HepG2 (cell line): ENCODE data around the gene HDAC4. TPM values are rescaled to one million over a fixed set of nuclear protein-coding genes. Genes with fewer than 3 reads are reported as not detected.
A peak's percentile ranks its signal among the peaks of the same experiment; 100 is the strongest.

Experiments used
- DMAP1 ChIP-seq: IDR thresholded peaks from 2 replicates; pipeline ENCODE4 v1.6.1; 2016
- GATAD2A ChIP-seq: IDR thresholded peaks from 2 replicates; pipeline ENCODE4 v1.6.1; 2016
- HDAC1 ChIP-seq: sonication (generic); formaldehyde crosslinking; IDR thresholded peaks from 2 replicates; pipeline ENCODE4 v1.5.1; 2020; ENCODE audit warnings: mild to moderate bottlenecking, missing genetic modification reagents
- KDM2A ChIP-seq: sonication (generic); formaldehyde crosslinking; IDR thresholded peaks from 2 replicates; pipeline ENCODE4 v1.4.0; 2020; ENCODE audit warnings: low read depth, missing genetic modification reagents, borderline replicate concordance
- MED1 ChIP-seq: sonication (generic); formaldehyde crosslinking; IDR thresholded peaks from 2 replicates; pipeline ENCODE4 v1.4.0; 2020; ENCODE audit warnings: missing genetic modification reagents
- NR2F1 ChIP-seq, 2 experiments: fragments of 450-650 bp in 1 of 2; formaldehyde crosslinking in 1 of 2; IDR thresholded peaks; 2 replicates each; pipeline versions ENCODE4 v1.5.0 to v1.6.1; 2016 to 2020; ENCODE audit warnings: mild to moderate bottlenecking in 1 of 2, missing compliant biosample characterization in 1 of 2, missing genetic modification reagents in 1 of 2, moderate library complexity in 1 of 2
- RFXAP ChIP-seq: sonication (generic); formaldehyde crosslinking; IDR thresholded peaks from 2 replicates; pipeline ENCODE4 v1.4.0; 2020; ENCODE audit warnings: missing genetic modification reagents, borderline replicate concordance
- SKI ChIP-seq: fragments of 450-650 bp; IDR thresholded peaks from one replicate; pipeline ENCODE4 v1.6.1; 2018; ENCODE audit warnings: mild to moderate bottlenecking; ENCODE audit not compliant: partially characterized antibody
- ZFX ChIP-seq: sonication (generic); formaldehyde crosslinking; IDR thresholded peaks from 2 replicates; pipeline ENCODE4 v1.4.0; 2020; ENCODE audit warnings: mild to moderate bottlenecking, low read depth, missing genetic modification reagents, moderate library complexity
- ZNF567 ChIP-seq: sonication (generic); formaldehyde crosslinking; IDR thresholded peaks from 2 replicates; pipeline ENCODE4 v1.8.1; 2023; ENCODE audit warnings: mild to moderate bottlenecking, missing genetic modification reagents, borderline replicate concordance
- polyA plus RNA-seq, 8 experiments: library from polyadenylated mRNA; depleted of rRNA in 3 of 8; stranded (reverse) in 7 of 8; unstranded in 1 of 8; fragments of >200 nt; fragmentation: Illumina TruSeq in 4 of 8; extraction: Trizol in 4 of 8; gene quantifications; 2 replicates each; pipeline versions ENCODE4 v1.2.1 to v1.2.3, GENCODE V29; 2011 to 2016; ENCODE audit warnings: low read depth in 4 of 8, missing spikeins in 1 of 8, mixed read lengths in 1 of 8; ENCODE audit not compliant: insufficient read depth in 1 of 8
- total RNA-seq, 5 experiments: library from RNA; depleted of rRNA; stranded (reverse); fragments of >200 nt; fragmentation: Illumina TruSeq; extraction: Trizol; gene quantifications; 2 replicates each; pipeline ENCODE4 v1.2.3, GENCODE V29; 2016; ENCODE audit warnings: low read depth in 1 of 5
- TF ChIP-seq, protein P1 (sequence below): sonication (generic); formaldehyde crosslinking; IDR thresholded peaks from 2 replicates; pipeline ENCODE4 v1.5.1; 2020; ENCODE audit warnings: mild to moderate bottlenecking, missing genetic modification reagents, borderline replicate concordance
- TF ChIP-seq, protein P2 (sequence below): sonication (generic); formaldehyde crosslinking; conservative IDR thresholded peaks from 2 replicates; pipeline ENCODE4 v1.4.0; 2020; ENCODE audit warnings: mild to moderate bottlenecking, missing genetic modification reagents, moderate library complexity
- TF ChIP-seq, protein P3 (sequence below): IDR thresholded peaks from 2 replicates; pipeline ENCODE4 v1.6.1; 2012; ENCODE audit warnings: inconsistent platforms

Gene HDAC4
- total and polyA plus RNA-seq, 2 of the 13 experiments (the other 11 are each of a cell fraction or from before 2014, with no cell fraction given): 10.1 to 11.5 TPM

DNA sequence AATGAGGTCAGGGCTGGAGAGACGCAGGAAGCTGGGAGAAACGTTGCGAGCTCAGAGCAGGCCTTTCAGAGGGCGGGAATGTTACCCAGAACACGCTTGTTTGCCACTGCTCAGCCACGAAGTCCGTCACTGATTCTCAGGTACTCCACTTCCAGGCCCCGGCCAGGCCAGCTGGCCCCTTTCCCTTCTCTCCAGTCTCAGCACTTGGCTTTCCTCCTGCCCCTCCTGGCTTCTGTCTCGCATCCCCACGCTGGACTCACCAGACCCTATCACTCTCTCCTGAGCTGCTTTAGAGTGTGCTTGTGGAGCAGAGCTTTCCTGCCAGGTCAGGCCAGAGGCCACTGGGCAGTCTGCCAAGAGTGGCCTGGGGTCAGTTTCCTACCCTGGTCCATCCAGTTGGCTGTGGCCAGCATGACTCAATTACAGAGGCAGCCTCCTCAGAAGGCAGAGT lies 401.5 kb downstream of the HDAC4 start (continued):
- TF ChIP-seq, protein P1, sequence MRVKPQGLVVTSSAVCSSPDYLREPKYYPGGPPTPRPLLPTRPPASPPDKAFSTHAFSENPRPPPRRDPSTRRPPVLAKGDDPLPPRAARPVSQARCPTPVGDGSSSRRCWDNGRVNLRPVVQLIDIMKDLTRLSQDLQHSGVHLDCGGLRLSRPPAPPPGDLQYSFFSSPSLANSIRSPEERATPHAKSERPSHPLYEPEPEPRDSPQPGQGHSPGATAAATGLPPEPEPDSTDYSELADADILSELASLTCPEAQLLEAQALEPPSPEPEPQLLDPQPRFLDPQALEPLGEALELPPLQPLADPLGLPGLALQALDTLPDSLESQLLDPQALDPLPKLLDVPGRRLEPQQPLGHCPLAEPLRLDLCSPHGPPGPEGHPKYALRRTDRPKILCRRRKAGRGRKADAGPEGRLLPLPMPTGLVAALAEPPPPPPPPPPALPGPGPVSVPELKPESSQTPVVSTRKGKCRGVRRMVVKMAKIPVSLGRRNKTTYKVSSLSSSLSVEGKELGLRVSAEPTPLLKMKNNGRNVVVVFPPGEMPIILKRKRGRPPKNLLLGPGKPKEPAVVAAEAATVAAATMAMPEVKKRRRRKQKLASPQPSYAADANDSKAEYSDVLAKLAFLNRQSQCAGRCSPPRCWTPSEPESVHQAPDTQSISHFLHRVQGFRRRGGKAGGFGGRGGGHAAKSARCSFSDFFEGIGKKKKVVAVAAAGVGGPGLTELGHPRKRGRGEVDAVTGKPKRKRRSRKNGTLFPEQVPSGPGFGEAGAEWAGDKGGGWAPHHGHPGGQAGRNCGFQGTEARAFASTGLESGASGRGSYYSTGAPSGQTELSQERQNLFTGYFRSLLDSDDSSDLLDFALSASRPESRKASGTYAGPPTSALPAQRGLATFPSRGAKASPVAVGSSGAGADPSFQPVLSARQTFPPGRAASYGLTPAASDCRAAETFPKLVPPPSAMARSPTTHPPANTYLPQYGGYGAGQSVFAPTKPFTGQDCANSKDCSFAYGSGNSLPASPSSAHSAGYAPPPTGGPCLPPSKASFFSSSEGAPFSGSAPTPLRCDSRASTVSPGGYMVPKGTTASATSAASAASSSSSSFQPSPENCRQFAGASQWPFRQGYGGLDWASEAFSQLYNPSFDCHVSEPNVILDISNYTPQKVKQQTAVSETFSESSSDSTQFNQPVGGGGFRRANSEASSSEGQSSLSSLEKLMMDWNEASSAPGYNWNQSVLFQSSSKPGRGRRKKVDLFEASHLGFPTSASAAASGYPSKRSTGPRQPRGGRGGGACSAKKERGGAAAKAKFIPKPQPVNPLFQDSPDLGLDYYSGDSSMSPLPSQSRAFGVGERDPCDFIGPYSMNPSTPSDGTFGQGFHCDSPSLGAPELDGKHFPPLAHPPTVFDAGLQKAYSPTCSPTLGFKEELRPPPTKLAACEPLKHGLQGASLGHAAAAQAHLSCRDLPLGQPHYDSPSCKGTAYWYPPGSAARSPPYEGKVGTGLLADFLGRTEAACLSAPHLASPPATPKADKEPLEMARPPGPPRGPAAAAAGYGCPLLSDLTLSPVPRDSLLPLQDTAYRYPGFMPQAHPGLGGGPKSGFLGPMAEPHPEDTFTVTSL (CRISPR knock-in tag): peak; percentile 43; the same call in 1 of the 2 replicates
- TF ChIP-seq GATAD2A (CRISPR knock-in tag) (peak; percentile 48; the same call in 1 of the 2 replicates), ZNF567 (CRISPR knock-in tag) (no peak), KDM2A (CRISPR knock-in tag) (no peak), MED1 (CRISPR knock-in tag) (0 out of 2 replicates have a peak, but pooled peaks have one; percentile 24), DMAP1 (CRISPR knock-in tag) (no peak), HDAC1 (CRISPR knock-in tag) (peak; percentile 17; the same call in 1 of the 2 replicates), NR2F1 (CRISPR knock-in tag; IDR thresholded peaks at IDR 0.05) (peak; percentile 61 to 79; a peak in 2 of 4 replicates), SKI (no peak), RFXAP (CRISPR knock-in tag) (no peak), ZFX (CRISPR knock-in tag) (peak; percentile 12; the same call in 1 of the 2 replicates)
- TF ChIP-seq, protein P2, sequence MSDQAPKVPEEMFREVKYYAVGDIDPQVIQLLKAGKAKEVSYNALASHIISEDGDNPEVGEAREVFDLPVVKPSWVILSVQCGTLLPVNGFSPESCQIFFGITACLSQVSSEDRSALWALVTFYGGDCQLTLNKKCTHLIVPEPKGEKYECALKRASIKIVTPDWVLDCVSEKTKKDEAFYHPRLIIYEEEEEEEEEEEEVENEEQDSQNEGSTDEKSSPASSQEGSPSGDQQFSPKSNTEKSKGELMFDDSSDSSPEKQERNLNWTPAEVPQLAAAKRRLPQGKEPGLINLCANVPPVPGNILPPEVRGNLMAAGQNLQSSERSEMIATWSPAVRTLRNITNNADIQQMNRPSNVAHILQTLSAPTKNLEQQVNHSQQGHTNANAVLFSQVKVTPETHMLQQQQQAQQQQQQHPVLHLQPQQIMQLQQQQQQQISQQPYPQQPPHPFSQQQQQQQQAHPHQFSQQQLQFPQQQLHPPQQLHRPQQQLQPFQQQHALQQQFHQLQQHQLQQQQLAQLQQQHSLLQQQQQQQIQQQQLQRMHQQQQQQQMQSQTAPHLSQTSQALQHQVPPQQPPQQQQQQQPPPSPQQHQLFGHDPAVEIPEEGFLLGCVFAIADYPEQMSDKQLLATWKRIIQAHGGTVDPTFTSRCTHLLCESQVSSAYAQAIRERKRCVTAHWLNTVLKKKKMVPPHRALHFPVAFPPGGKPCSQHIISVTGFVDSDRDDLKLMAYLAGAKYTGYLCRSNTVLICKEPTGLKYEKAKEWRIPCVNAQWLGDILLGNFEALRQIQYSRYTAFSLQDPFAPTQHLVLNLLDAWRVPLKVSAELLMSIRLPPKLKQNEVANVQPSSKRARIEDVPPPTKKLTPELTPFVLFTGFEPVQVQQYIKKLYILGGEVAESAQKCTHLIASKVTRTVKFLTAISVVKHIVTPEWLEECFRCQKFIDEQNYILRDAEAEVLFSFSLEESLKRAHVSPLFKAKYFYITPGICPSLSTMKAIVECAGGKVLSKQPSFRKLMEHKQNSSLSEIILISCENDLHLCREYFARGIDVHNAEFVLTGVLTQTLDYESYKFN (CRISPR knock-in tag): peak; percentile 34; the same call in 1 of the 2 replicates
- TF ChIP-seq, protein P3, sequence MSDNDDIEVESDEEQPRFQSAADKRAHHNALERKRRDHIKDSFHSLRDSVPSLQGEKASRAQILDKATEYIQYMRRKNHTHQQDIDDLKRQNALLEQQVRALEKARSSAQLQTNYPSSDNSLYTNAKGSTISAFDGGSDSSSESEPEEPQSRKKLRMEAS: peak; percentile 62; the same call in 1 of the 2 replicates
